Lower leg skin (tissue), 3 donors: ENCODE data around the gene DGKI.

ENCODE experiments used
- POLR2A ChIP-seq, 2 donors: fragments of 450-650 bp; IDR thresholded peaks; one replicate each; pipeline ENCODE4 v1.6.1; 2016 to 2017; ENCODE audit warnings: antibody characterized with exemption in 2 of 2, mild to moderate bottlenecking in 1 of 2, moderate library complexity in 1 of 2
- TF ChIP-seq, protein P1 (sequence below), 3 donors: fragments of 450-650 bp; IDR thresholded peaks; one replicate each; pipeline ENCODE4 v1.5.1; 2016; ENCODE audit warnings: antibody characterized with exemption in 3 of 3, mild to moderate bottlenecking in 3 of 3, moderate library complexity in 2 of 3

DNA sequence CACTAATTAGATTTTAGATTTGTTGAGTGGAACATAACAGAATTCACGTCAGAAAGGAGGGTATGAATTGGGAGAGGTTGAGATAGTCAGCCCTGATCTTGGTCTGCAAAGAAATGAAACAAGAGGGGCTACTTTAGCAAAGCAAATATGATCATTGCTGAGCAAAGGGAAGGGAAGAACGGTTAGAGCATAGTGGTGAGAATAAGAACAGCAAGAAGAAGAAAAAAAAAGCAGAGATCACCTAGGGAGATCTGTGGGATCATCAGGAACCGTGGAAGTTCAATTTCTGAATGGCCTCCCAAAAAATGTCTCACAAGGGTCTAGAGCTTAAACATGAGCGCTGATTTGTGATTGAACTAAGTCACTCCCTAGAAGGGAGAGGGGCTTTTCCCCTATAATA lies 156.1 kb downstream of the DGKI start:
- TF ChIP-seq, protein P1, sequence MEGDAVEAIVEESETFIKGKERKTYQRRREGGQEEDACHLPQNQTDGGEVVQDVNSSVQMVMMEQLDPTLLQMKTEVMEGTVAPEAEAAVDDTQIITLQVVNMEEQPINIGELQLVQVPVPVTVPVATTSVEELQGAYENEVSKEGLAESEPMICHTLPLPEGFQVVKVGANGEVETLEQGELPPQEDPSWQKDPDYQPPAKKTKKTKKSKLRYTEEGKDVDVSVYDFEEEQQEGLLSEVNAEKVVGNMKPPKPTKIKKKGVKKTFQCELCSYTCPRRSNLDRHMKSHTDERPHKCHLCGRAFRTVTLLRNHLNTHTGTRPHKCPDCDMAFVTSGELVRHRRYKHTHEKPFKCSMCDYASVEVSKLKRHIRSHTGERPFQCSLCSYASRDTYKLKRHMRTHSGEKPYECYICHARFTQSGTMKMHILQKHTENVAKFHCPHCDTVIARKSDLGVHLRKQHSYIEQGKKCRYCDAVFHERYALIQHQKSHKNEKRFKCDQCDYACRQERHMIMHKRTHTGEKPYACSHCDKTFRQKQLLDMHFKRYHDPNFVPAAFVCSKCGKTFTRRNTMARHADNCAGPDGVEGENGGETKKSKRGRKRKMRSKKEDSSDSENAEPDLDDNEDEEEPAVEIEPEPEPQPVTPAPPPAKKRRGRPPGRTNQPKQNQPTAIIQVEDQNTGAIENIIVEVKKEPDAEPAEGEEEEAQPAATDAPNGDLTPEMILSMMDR (IDR thresholded peaks at IDR 0.05): no peak
- no peak for TF ChIP-seq POLR2A (IDR thresholded peaks at IDR 0.05)
